Stimulated activated CD8-positive, alpha-beta memory T cell treated with anti-CD3 and anti-CD28 coated beads, Interleukin-15, amount 100 ng/mL, for 24 hours (primary cell): ENCODE data around the gene VTN.

Experiments
- DNase-seq: peaks from one replicate; pipeline ENCODE4 v3.0.0-alpha.2; 2020; ENCODE audit warnings: low read depth

The VTN gene

GRCh38 chr17:28370035-28370743 is at the start of gene VTN:
VTN (minus strand) TSS chr17:28370307; CDS start chr17:28370203, 104 bp downstream.
- DNase-seq: no peak

- DNase-seq: no peak
These were observed 46.7 kb upstream of the VTN start for GRCh38 chr17:28416703-28417311.

- no peak for DNase-seq
These were observed 45.8 kb upstream of the VTN start for GRCh38 chr17:28415886-28416285.

- no peak for DNase-seq
These were observed 43.7 kb upstream of the VTN start for GRCh38 chr17:28413804-28414203.

GRCh38 chr17:28412099-28412498 is 42.0 kb upstream of the VTN start:
- no peak for DNase-seq

- DNase-seq: no peak
These were observed 37.8 kb upstream of the VTN start for GRCh38 chr17:28407974-28408306.

- DNase-seq: no peak
These were observed 37.2 kb upstream of the VTN start for GRCh38 chr17:28407130-28407973.

GRCh38 chr17:28406473-28406814 is 36.3 kb upstream of the VTN start:
- DNase-seq: no peak

- DNase-seq: peak; percentile 39
These were observed 35.7 kb upstream of the VTN start, which contains the start of gene SLC46A1 for GRCh38 chr17:28405632-28406472. SLC46A1 (minus strand) TSS chr17:28406212; CDS start chr17:28406114, 98 bp downstream.

- DNase-seq: no peak
These were observed 34.9 kb upstream of the VTN start for GRCh38 chr17:28404812-28405570.

- no peak for DNase-seq
These were observed 34.3 kb upstream of the VTN start for GRCh38 chr17:28404461-28404811.

- no peak for DNase-seq
These were observed 33.9 kb upstream of the VTN start for GRCh38 chr17:28404007-28404406.

GRCh38 chr17:28402844-28403243 is 32.7 kb upstream of the VTN start:
- DNase-seq: no peak

GRCh38 chr17:28402224-28402630 is 32.1 kb upstream of the VTN start:
- no peak for DNase-seq

- no peak for DNase-seq
These were observed 29.7 kb upstream of the VTN start for GRCh38 chr17:28399808-28400207.

GRCh38 chr17:28398280-28398981 is 28.3 kb upstream of the VTN start:
- DNase-seq: no peak

GRCh38 chr17:28397687-28398279 is 27.7 kb upstream of the VTN start:
- DNase-seq: no peak

GRCh38 chr17:28397275-28397674 is 27.2 kb upstream of the VTN start:
- no peak for DNase-seq

GRCh38 chr17:28396635-28397239 is 26.6 kb upstream of the VTN start:
- no peak for DNase-seq

GRCh38 chr17:28395968-28396367 is 25.9 kb upstream of the VTN start:
- no peak for DNase-seq
